NCI-H2196 treated with DMSO at 0.1 percent for 48 hours (cell line): Measurements from ENCODE around the gene TOGARAM1.

Source experiments
- DNase-seq: peaks from one replicate; lab custom pipeline; 2025; ENCODE audit not compliant: unreplicated experiment; lab: John Stamatoyannopoulos, UW

Gene TOGARAM1, protein sequence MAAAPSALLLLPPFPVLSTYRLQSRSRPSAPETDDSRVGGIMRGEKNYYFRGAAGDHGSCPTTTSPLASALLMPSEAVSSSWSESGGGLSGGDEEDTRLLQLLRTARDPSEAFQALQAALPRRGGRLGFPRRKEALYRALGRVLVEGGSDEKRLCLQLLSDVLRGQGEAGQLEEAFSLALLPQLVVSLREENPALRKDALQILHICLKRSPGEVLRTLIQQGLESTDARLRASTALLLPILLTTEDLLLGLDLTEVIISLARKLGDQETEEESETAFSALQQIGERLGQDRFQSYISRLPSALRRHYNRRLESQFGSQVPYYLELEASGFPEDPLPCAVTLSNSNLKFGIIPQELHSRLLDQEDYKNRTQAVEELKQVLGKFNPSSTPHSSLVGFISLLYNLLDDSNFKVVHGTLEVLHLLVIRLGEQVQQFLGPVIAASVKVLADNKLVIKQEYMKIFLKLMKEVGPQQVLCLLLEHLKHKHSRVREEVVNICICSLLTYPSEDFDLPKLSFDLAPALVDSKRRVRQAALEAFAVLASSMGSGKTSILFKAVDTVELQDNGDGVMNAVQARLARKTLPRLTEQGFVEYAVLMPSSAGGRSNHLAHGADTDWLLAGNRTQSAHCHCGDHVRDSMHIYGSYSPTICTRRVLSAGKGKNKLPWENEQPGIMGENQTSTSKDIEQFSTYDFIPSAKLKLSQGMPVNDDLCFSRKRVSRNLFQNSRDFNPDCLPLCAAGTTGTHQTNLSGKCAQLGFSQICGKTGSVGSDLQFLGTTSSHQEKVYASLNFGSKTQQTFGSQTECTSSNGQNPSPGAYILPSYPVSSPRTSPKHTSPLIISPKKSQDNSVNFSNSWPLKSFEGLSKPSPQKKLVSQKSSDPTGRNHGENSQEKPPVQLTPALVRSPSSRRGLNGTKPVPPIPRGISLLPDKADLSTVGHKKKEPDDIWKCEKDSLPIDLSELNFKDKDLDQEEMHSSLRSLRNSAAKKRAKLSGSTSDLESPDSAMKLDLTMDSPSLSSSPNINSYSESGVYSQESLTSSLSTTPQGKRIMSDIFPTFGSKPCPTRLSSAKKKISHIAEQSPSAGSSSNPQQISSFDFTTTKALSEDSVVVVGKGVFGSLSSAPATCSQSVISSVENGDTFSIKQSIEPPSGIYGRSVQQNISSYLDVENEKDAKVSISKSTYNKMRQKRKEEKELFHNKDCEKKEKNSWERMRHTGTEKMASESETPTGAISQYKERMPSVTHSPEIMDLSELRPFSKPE (N-terminal part only)

DNA sequence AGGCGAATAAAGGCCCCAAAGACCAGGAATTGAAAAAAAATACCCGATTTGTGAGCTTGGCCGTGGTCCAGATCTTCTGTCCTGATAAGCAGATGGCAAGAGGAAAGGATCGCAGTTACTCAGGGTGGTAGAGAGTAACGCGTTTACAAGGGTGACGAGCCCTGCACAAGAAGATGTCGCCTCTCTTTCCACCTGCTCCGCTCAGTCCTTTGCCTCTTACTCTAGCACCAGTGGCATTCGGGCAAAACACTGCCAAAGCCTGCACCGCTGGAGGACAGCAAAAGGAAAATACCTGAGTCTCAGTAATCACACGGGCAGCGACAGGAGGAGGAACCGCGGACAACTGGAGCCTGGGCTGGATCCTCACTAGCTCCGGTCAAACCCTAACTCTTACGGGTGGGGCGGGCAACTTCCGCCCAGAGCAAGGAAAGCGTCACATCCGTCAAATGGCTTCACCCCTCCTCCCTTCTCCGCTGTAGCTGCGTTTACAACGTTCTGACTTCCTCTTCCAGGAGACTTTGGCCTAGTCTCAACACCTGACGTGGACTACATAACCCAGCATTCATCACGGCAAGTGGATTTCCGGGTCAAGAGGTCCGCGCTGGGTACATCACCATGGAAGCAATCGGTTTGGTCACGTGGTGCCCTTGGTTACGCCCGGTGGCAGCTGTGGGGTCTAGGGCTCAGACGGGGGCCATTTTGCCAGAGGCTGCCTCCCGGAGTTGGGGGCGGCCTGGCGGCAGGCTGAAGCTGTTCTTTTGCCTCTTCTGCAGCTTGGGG is at the start of gene TOGARAM1, which contains the start of gene KLHL28:
Gene TOGARAM1, plus strand, starts transcription at position 637 of the 780 bp plus-strand sequence. CDS start 232 bp downstream, outside the sequence.
Gene KLHL28, minus strand, starts transcription at position 394 of the 780 bp plus-strand sequence. CDS start 16,019 bp downstream, outside the sequence.
- DNase-seq: peak; percentile 99

DNA sequence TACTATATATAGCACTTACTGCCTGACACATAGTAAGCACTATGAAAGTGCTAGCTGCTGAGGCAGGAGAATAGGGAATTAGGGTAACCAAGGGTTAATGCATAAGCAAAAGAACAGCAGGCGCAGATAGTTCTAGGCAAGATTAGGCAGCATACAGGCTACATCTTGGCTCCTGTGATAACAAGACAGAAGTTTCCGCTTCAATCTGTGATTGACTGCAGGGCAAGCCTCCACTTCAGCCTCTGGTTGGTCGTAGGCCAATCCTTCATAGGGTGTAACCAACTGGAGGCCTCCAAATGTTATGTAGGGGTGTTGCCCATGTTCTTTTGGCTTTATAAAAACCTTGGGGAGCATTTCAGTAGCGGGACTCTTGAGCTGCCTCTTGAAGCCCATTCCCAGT is 47.1 kb upstream of the TOGARAM1 start:
- DNase-seq: no peak

DNA sequence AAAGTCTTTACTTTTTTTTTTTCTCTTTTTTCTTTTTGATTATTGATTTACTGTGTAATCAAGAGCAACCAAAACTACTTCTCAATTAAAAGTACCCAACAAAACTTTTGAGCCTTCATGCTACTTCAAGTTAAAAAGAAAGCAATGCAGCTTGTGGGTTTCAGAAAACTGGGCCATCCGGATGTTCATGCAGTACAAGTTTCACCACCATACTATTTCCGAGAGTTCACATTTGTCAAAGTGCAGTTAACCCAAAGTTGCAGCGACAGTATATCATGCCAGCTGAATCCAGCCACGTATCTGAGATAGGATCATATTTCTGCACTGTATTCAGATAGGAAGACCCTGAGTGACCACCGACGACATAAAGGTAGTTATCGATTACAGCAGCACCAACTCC is 33.2 kb upstream of the TOGARAM1 start:
- no peak for DNase-seq

DNA sequence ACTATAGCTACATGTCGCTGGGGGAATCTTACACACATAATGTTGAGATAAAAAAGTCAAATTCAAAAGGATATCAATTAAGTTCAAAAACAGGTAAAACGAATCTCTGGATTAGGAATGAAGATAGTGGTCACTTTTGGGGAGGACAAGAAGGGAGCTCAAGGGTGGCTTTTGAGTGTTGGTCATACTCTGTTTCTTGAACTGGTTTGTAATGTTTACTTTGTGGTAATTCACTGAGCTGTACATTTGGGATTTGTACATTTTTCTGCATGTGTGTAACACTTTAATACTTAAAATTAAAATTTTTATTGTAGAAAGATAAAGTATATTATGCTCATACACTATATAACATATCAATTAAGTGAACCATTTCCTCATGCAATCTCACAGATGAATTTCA is 26.8 kb upstream of the TOGARAM1 start:
- no peak for DNase-seq

DNA sequence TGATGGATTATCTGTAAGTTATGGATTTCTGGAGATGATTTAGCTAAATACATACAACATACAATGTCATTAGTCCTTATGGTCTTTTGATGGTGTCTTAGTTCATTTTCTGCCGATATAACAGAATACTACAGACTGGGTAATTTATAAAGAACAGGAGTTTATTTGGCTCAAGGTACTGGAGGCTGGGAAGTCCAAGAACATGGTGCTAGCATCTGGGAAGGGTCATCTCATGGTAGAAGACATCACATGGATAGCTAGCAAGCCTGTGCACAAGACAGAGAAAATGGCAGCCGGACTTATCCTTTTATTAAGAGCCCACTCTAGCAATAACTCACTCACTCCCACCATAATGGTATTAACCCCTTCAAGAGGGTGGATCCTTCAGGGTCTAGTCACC is 24.4 kb upstream of the TOGARAM1 start:
- DNase-seq: no peak

DNA sequence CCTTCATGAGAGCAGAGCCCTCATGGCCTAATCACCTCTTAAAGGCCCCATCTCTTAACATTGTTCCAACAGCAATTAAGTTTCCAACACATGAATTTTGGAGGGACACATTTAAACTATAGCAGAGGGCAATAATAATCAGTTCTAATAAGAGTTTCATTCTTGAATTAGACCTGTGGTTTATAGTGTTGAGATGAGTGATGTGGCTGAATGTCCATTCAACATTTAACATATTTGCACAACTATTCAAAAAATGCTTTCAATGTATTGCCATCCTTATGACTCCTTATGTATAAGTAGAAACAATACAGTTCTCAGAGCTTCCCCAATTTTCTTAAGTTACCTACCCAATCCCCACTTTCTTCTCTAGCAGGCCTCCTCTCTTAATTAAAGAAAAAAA is 21.8 kb upstream of the TOGARAM1 start:
- no peak for DNase-seq

DNA sequence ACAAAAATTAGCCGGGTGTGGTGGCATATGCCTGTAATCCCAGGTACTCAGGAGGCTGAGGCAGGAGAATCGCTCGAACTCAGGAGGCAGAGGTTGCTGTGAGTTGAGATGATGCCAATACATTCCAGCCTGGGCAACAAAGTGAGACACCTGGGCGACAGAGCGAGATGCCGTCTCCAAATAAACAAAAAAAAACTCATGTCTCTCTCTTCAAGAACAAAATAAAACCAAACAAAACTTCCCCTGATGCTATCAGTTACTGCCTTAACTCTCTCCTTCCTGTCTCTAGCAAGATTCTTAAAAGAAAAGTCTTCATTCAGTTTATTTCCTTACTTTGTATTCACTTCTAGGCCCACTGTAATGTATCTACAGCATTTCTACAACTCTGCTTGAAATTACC is 21.0 kb upstream of the TOGARAM1 start:
- no peak for DNase-seq

DNA sequence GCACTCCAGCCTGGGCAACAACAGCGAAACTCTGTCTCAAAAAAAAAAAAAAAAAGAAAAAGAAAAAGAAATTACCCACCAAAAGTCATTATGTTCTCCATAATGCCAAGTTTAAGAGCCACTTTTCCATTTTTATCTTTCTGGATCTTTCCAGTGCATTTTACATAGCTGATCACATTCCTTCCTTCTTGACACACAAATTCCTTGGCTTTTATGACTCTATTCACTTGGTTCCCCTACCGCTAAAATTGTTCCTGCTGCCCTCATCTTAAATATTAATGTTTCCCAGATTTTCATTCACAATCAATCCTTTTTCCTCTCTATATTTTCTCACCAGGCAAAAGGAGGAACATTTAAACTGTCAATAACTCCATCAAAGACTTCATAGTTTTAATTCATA is 20.4 kb upstream of the TOGARAM1 start:
- DNase-seq: no peak

DNA sequence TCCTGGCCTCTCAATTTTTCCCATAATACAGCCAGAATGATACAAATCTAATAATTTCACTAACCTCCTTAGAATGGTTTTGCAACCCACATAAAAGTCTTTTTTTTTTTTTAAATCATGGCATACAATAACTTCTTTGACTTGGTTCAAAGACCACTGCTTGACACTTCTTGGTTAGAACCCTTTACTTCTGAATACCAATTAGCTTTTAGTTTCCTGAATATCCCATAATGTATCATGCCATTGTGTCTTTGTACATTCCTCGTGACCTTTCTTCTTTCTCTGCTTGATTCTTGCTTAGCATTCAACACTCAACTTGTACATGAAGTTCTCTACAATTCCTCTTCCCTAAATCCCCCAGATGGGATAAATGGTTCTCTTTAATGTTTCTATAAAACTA is 19.6 kb upstream of the TOGARAM1 start:
- no peak for DNase-seq

DNA sequence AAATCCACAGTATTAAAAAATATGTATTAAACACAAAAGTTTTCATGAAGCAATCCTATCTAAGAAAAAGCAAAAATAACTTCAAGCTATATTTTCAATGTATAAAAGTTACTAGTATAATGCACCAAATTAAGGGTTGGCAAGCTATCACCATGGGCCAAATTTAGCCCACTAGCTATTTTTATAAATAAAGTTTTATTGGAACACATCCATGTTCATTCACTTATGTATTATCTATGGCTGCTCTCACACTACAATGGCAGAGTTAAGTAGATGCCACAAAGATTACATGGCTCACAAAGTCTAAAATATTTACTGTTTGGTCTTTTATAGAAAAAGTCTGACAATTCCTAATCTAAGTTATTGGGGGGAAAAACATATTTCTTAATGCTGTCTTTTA is 17.9 kb upstream of the TOGARAM1 start:
- DNase-seq: no peak

DNA sequence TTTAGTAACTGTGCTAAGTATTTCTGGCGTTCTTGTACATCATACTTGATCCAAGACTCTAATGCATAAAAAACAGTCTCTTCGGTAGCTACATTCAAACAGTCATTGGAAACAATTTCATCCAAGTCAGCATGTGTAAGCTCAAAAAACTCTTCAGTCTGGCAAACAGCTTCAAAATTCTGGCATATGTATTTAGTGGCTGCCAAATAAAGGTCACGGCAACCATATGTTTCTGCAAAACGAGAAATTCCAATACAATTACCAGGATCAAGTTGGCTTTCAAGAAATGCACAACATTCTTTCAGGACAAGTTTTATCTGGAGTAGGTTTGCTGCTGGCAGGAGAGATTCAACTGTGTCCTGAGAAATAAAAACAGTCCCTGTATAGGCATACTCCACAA is 16.7 kb upstream of the TOGARAM1 start:
- no peak for DNase-seq

DNA sequence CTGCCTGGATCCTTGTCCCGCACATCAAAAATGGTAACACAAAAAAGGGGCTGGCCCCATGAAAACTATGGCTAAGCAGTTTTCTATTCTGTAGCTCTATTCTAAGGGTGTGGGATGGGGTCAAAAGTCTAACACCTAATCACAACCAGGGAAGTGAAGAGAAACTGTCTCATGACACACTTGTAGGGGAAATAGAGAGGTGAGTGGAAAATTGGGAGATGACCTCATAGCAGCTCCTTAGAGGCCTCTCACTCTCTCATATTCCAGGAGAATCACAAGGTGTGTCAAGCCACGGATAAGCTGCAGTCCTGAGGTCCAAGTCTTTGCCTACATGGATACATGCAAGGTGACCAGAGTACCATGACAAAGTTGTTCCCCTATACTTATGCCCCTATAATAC is 10.9 kb upstream of the TOGARAM1 start:
- DNase-seq: no peak

DNA sequence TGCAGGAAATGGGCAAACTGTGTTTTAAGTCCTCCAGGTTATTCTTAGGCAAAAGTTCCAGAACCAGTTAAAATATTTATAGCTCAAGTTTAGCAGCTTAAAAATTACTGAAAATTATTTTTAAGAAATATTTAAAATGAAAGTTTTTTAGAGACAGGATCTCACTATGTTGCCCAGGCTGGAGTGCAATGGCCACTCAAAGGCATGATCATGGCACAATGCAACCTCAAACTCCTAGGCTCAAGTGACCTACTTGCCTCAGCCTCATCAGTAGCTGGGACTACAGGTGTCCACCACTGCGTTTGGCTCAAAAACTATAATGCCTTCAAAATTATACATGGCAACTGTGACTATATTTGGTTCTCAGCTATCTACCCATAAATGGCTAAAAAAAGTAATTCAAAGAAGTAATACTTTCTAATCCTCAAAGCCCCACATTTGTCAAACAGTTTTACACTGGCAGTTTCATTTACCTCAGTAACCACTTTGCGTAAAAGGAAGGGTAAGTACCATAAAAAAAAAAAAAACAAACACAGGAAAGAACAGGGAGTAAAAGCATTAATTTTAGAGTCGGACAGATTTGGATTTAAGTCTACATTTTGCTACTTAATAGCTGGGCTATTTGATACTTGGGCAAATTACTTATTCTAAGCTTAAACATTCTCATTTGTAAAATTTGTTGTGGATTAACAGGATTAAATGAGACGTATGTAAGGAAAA is 9.4 kb upstream of the TOGARAM1 start:
- DNase-seq: no peak

DNA sequence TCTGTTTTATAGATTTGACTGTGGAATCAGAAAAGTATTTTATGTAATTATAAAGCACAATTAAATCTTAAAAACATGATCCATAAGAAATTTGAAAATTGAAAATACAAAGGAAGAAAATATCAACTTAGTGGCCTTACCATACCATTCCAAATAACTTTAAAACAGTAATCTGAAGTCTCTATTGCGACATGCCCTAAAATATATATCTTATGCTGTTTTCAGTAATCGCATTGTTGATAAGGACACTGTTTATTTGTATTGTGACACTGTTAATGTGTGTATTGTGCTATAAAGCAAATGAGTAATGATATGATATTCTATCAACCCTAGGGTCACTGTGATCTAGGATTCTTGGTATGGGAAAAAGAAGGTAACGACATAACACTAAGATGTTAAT is 7.2 kb upstream of the TOGARAM1 start:
- DNase-seq: no peak

DNA sequence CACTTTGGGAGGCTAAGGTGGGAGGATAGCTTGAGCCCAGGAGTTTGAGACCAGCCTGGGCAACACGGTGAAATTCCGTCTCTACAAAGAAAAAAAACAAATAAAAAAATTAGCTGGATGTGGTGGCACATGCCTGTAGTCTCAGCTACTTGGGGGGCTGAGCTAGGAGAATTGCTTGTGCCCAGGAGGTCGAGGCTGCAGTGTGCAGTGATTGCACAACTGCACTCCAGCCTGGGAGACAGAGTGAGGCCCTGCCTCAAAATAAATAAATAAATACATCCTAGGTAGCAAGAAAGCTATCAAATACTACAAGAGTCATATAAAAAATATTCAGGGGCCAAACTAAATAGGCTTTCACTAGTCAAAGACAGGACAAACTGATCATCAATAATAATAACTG is 6.5 kb upstream of the TOGARAM1 start:
- DNase-seq: no peak

DNA sequence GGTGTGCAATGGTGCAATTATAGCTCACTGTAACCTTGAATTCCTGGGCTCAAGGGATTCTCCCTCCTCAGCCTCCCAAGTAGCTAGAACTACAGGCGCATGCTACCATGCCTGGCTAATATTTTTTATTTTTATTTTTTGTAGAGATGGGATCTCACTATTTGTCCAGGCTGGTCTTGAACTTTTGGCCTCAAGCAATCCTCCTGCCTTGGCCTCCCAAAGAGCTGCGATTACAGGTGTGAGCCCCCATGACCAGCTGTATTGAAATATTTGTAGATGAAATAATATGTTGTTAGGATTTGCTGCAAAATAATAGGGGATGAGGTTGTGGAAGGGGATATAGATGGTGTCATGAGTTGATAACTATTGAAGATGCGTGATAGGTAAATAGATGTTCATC is 5.1 kb upstream of the TOGARAM1 start:
- no peak for DNase-seq

DNA sequence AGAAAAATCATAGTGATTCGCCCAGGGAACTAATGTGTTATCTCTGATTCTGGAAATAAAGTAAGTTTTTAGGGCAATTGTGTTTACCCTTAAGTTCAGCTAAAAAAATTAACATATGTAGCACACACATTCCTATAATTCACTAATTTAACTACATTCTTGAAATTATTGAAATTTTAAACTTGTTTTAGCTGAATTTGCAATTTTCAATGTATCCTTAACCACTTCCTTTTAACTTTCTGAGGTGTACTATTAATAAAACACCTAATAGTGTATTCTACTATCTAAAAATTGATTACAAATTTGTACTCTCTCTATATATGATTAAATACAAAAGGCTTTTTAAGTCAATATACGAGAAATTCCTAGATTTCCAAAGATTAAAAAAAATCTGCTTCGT is 2.5 kb upstream of the TOGARAM1 start:
- DNase-seq: no peak

DNA sequence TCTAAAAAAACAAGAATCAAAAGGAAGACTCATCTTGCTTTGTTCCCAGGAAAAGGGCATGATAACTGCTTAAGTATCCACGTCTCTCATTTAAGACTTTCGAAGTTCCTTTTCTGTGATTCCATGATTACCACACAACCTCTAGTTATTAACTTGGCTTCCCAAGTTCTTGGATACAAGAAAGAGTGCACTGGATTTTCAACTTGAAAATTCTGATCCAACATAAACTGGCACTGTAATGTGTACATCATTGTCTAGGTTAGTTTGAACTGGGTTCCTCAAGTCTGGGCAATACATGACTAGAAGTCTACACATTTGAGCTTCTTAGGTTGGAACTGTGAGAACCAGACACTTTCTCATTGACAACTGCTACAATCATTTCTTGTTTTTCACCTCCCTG is 1.8 kb upstream of the TOGARAM1 start:
- no peak for DNase-seq

DNA sequence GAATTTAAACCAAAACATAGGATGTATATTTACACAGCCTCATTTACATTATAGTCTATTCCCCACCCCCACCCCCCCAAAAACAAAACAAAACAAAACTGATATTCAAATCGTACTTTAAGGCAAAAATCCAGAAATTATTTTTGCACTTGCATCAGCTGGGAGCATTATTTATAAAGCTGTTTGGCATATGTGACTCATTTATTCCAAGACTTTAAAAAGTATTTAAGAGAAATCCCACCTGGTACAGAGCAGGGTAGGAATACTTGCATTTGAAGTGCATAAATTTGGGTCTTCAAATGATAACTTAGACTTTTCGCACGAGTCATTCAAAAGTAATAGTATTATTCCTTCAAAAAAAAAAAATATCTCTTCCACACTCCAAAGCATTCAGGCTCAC is 1.3 kb upstream of the TOGARAM1 start:
- no peak for DNase-seq

DNA sequence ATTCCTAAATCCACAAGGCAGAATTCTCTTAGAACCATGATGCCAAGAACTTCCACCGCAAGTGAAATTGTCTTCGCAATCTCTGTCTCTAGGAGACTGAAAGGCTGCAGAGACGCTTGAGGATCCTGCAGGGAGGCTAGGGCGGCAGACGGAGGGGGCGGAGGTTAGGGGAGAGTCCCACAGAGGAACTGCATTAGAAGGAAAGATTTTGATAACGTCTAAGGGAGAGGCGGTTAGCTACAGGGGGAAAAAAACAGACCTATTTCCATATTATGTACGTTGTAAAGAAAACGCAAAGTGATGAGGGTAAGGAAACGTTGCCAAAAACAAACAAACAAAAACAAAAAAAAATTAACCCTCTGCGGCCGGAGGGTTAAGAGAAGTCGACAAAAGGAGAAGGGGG is 838 bp upstream of the TOGARAM1 start:
- no peak for DNase-seq
